Transverse colon (tissue), 4 donors: ENCODE measurements around the gene IBA57. TPM values are rescaled to one million over a fixed set of nuclear protein-coding genes. Genes with fewer than 3 reads are reported as not detected.

Experiments used
- DNase-seq: peaks from one replicate; pipeline ENCODE4 v3.0.0-alpha.2; 2019
- H3K27ac ChIP-seq, 4 donors: fragments of 200-600 bp; sonication (generic); 2 replicates each; pipeline ENCODE4 v1.5.1; 2016 to 2018; ENCODE audit warnings: inconsistent platforms in 4 of 4
- H3K27me3 ChIP-seq: fragments of 200-600 bp; sonication (generic); 2 replicates; pipeline ENCODE4 v1.5.1; 2017; ENCODE audit warnings: inconsistent platforms
- H3K36me3 ChIP-seq, 4 donors: fragments of 200-600 bp; sonication (generic); 2 replicates each; pipeline ENCODE4 v1.5.1; 2017 to 2019; ENCODE audit warnings: inconsistent platforms in 4 of 4
- H3K4me1 ChIP-seq, 4 donors: fragments of 200-600 bp; sonication (generic); 2 replicates each; pipeline ENCODE4 v1.5.1; 2017 to 2020; ENCODE audit warnings: inconsistent platforms in 4 of 4
- H3K4me3 ChIP-seq, 4 donors: fragments of 200-600 bp; sonication (generic); 1 replicate in 1 of 4; 2 replicates in 3 of 4; pipeline versions ENCODE4 v1.5.1 to v1.6.1; 2017 to 2019; ENCODE audit warnings: inconsistent platforms in 4 of 4
- H3K9me3 ChIP-seq, 2 donors: fragments of 200-600 bp; sonication (generic); 2 replicates each; pipeline ENCODE4 v1.5.1; 2017 to 2019; ENCODE audit warnings: inconsistent platforms in 2 of 2
- EP300 ChIP-seq: sonication (generic); formaldehyde crosslinking; IDR thresholded peaks from one replicate; pipeline ENCODE4 v1.6.1; 2017; ENCODE audit warnings: antibody characterized with exemption, low read depth
- POLR2A ChIP-seq: fragments of 450-650 bp; IDR thresholded peaks from one replicate; pipeline ENCODE4 v1.6.1; 2016; ENCODE audit warnings: antibody characterized with exemption, mild to moderate bottlenecking, moderate library complexity
- POLR2AphosphoS5 ChIP-seq, 3 donors: sonication (generic); formaldehyde crosslinking; IDR thresholded peaks; one replicate each; pipeline ENCODE4 v1.6.1; 2016; ENCODE audit warnings: antibody characterized with exemption in 3 of 3
- WGBS, 2 donors: methylation state at CpG; one replicate each; pipeline ENCODE4 v1.1.5; 2018; ENCODE audit warnings: low coverage in 1 of 2; 5-methylcytosine and 5-hydroxymethylcytosine counted together
- in situ Hi-C, 4 donors: fragments of 200-750 bp; cut with MboI; loops; one replicate each; pipeline versions ENCODE4 v1.15.0 to v1.15.1; 2017; ENCODE audit warnings: low sequenced_read_pairs in 3 of 4, low pct_ligation_motif_present in 1 of 4, low pct_unique_long_range_greater_than_20kb in 1 of 4
- intact Hi-C: fragments of 100-400 bp; cut with DNase I; formaldehyde crosslinking; loops from one replicate; pipeline ENCODE4 v1.15.1; 2023; ENCODE audit warnings: low total_unique reads
- total RNA-seq, 4 donors: library from RNA; depleted of rRNA; stranded (reverse); fragments of >200 nt; gene quantifications; one replicate each; pipeline ENCODE4 v1.1.0, GENCODE V29; 2016
- TF ChIP-seq, protein P1 (sequence below), 5 experiments: fragments of 200-600 bp in 3 of 5; fragments of 450-650 bp in 2 of 5; sonication (generic) in 3 of 5; IDR thresholded peaks; 1 replicate in 2 of 5; 2 replicates in 3 of 5; pipeline ENCODE4 v1.5.1; 2016 to 2017; ENCODE audit warnings: antibody characterized with exemption in 5 of 5, inconsistent platforms in 3 of 5, mild to moderate bottlenecking in 2 of 5, moderate library complexity in 1 of 5

Gene IBA57
- total RNA-seq, 4 donors from 2014 or later: 7.5 to 13.5 (median 10.4) TPM

GRCh38 chr1:228154670-228155571, 10.7 kb upstream of the IBA57 start:
- TF ChIP-seq POLR2A (no peak), POLR2AphosphoS5 (IDR thresholded peaks at IDR 0.05) (no peak), EP300 (no peak)
- TF ChIP-seq, protein P1, sequence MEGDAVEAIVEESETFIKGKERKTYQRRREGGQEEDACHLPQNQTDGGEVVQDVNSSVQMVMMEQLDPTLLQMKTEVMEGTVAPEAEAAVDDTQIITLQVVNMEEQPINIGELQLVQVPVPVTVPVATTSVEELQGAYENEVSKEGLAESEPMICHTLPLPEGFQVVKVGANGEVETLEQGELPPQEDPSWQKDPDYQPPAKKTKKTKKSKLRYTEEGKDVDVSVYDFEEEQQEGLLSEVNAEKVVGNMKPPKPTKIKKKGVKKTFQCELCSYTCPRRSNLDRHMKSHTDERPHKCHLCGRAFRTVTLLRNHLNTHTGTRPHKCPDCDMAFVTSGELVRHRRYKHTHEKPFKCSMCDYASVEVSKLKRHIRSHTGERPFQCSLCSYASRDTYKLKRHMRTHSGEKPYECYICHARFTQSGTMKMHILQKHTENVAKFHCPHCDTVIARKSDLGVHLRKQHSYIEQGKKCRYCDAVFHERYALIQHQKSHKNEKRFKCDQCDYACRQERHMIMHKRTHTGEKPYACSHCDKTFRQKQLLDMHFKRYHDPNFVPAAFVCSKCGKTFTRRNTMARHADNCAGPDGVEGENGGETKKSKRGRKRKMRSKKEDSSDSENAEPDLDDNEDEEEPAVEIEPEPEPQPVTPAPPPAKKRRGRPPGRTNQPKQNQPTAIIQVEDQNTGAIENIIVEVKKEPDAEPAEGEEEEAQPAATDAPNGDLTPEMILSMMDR (IDR thresholded peaks at IDR 0.05): no peak
- H3K27me3 ChIP-seq: no peaks in the 10 kb centered on the region
- H3K27ac ChIP-seq: no peak overlapping the region
- WGBS, 2 donors: 80 to 83% methylated on average over 3 to 20 of the region's 20 CpGs
- intact Hi-C loops: no loop called here
- H3K4me1 ChIP-seq: peaks cover 5 to 18% (median 15%) of the 10 kb centered on the region in 4 donors
- DNase-seq: no peak
- no peak overlapping the region for H3K4me3 ChIP-seq
- H3K9me3 ChIP-seq: no peaks in the 10 kb centered on the region
- H3K36me3 ChIP-seq: no peaks in the 10 kb centered on the region
- in situ Hi-C loops: no loop called here

DNA sequence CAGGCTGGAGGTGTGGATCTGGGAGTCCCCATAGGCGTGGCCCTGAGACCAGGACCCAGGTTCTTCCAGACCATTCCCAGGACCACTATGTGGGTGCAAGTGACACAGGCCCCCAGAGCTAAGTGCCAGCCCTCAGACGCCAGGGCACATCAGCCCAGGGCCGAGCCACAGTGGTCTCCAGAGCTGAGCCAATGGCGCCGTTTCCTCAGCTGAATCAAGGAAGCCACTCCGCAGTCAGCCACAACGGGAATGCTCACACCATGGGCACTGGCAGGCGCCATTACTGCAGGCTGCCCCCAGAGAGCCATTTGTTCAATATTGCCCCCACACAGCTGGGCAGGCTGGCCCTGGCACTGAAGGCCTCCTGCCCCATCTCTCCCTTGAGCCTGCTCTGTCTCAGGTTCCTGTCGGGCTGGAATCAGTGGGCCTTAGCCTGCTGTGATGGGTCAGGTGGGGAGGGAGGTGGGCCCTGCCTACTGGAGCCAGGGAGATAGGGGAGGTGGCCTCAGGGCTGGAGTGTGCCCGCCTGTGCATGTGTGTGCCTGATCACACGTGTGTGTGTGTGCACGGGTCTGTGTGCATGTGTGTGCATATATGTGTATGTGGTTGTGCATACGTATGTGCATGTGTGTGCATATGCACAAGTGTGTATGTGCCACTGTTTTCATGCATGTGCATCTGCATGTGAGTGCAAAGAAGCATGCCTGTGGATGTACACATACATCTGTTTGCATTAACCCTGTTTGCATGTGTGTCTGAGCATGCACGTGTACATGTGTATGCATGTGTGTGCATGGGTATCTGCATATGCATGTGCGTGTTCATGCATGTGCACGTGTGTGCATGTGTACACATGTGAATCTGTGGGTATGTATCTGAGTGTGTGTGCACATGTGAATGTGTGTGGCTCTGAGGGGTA, 9.7 kb upstream of the IBA57 start:
- 90% methylated on average over 16 of the region's 16 CpGs; no CpG with 5 or more reads in 1 of the 2 donors for WGBS, 2 donors
- peaks cover 5 to 11% (median 8%) of the 10 kb centered on the region in 4 donors for H3K4me1 ChIP-seq
- intact Hi-C loops: no loop called here
- H3K36me3 ChIP-seq: no peaks in the 10 kb centered on the region
- TF ChIP-seq POLR2AphosphoS5 (IDR thresholded peaks at IDR 0.05): no peak
- no peak for DNase-seq
- no peaks in the 10 kb centered on the region for H3K9me3 ChIP-seq
- in situ Hi-C loops: no loop called here
- no peaks in the 10 kb centered on the region for H3K27me3 ChIP-seq
- no peak overlapping the region for H3K4me3 ChIP-seq
- no peak overlapping the region for H3K27ac ChIP-seq

GRCh38 chr1:228156515-228156881, 9.1 kb upstream of the IBA57 start:
- Histone ChIP-seq H3K27ac (no peak overlapping the region), H3K27me3 (no peaks in the 10 kb centered on the region), H3K9me3 (no peaks in the 10 kb centered on the region), H3K4me3 (no peak overlapping the region), H3K4me1 (peaks cover 0 to 5% (median 2%) of the 10 kb centered on the region in 4 donors), H3K36me3 (no peaks in the 10 kb centered on the region)
- 85% methylated on average over 9 of the region's 9 CpGs; no CpG with 5 or more reads in 1 of the 2 donors for WGBS, 2 donors
- TF ChIP-seq POLR2AphosphoS5 (IDR thresholded peaks at IDR 0.05) (no peak), EP300 (no peak), POLR2A (no peak)
- TF ChIP-seq, protein P1 (IDR thresholded peaks at IDR 0.05): no peak
- in situ Hi-C loops: no loop called here
- intact Hi-C loops: no loop called here
- DNase-seq: no peak

DNA sequence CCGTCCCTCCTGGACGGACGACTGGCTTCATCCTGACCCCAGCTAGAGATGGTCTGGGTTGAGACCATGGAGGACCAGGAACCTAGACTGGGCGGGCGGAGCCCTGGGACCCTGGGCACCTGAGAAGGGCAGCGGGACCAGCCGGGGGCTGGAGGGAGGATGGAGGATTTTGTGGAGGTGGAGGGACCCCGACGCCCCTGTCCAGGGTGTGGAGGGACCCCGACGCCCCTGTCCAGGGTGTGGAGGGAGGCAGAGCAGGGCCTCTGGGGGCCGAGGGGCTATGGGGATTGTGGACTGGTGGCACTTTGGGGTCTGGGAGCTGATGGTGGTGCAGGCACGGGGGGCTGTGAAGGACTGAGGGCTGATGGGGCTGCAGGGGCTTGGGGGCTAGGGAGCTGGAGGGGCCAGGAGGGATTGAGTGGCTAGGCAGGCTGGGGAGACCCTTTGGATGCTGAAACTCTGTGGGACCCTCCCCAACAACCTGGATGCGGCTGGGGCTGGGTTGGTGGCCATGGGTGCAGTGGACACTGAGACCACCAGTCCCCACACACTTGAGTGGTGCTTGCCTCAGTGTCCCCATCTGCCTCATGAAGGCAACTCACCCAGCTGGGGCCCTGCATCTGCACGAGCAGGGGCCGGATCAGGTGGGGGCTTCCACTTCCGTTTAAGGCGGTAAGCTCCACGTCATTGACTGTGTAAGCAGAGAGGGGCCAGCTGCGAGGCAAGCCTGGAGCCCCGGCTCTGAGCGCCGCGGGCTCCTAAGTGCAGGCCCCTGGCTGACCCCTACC, 8.5 kb upstream of the IBA57 start:
- no peaks in the 10 kb centered on the region for H3K27me3 ChIP-seq
- WGBS, 2 donors: 68 to 100% methylated on average over 2 to 15 of the region's 24 CpGs
- H3K4me1 ChIP-seq: no peaks in the 10 kb centered on the region
- H3K36me3 ChIP-seq: no peaks in the 10 kb centered on the region
- in situ Hi-C loops: no loop called here
- intact Hi-C loops: no loop called here
- no peak for DNase-seq
- H3K27ac ChIP-seq: no peak overlapping the region
- no peaks in the 10 kb centered on the region for H3K9me3 ChIP-seq
- no peak overlapping the region for H3K4me3 ChIP-seq
- no peak for TF ChIP-seq POLR2AphosphoS5 (IDR thresholded peaks at IDR 0.05)
- TF ChIP-seq EP300: no peak
- TF ChIP-seq POLR2A: no peak
- TF ChIP-seq, protein P1 (IDR thresholded peaks at IDR 0.05): no peak
